HK-2 (cell line): ENCODE measurements around the gene EMX2.
A peak's percentile ranks its signal among the peaks of the same experiment; 100 is the strongest.
"Not testable (repeated sequence)": the region's sequence is repeated elsewhere in the genome, so short reads cannot be mapped to it uniquely, and the experiment has no call there.

Experiments used
- DNase-seq: peaks from one replicate; pipeline ENCODE4 v3.0.0-alpha.2; 2018; ENCODE audit not compliant: unreplicated experiment

EMX2 gene

DNA sequence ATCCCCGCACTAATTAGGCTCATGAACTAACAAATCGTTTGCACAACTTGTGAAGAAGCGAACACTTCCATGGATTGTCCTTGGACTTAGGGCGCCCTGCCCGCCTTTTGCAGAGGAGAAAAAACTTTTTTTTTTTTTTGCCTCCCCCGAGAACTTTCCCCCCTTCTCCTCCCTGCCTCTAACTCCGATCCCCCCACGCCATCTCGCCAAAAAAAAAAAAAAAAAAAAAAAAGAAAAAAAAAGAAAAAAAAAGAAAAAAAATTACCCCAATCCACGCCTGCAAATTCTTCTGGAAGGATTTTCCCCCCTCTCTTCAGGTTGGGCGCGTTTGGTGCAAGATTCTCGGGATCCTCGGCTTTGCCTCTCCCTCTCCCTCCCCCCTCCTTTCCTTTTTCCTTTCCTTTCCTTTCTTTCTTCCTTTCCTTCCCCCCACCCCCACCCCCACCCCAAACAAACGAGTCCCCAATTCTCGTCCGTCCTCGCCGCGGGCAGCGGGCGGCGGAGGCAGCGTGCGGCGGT is at the start of gene EMX2:
Gene EMX2, plus strand, starts transcription at position 41 of the 519 bp plus-strand sequence. CDS start 522 bp downstream, outside the sequence.
- no peak for DNase-seq

- DNase-seq = no peak
Measured at GRCh38 chr10:117496031-117496430, 46.5 kb upstream of the EMX2 start.

GRCh38 chr10:117496616-117497028 is 45.9 kb upstream of the EMX2 start:
- DNase-seq = peak; percentile 84

DNA sequence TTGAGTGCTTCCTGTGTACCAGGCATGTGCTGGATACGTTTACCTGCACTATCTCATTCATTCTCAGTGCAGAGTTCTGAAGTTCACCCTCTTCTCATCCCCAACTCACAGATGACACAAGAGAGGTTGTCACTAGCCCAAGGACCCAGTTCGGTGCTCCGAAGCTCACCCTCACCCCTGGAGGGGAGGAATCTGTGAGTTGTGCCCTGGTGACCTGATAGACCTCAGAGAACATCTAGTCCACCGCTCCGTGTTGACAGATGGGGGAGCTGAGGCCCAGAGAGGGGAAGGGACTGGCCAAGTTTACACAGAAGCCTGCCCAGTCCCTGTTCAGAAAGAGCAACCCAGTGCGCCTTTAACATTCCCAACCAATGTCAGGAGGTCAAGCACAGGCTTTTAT is 44.8 kb upstream of the EMX2 start:
- DNase-seq = no peak

GRCh38 chr10:117499248-117500105 is 43.1 kb upstream of the EMX2 start:
- no peak for DNase-seq

GRCh38 chr10:117500456-117500855 is 42.1 kb upstream of the EMX2 start:
- DNase-seq = no peak

GRCh38 chr10:117501460-117502035 is 41.0 kb upstream of the EMX2 start:
- no peak for DNase-seq

- DNase-seq = no peak
Measured at GRCh38 chr10:117502421-117503243, 39.9 kb upstream of the EMX2 start.

- no peak for DNase-seq
Measured at GRCh38 chr10:117503244-117504205, 39.0 kb upstream of the EMX2 start.

GRCh38 chr10:117504562-117504961 is 38.0 kb upstream of the EMX2 start:
- DNase-seq = no peak

DNA sequence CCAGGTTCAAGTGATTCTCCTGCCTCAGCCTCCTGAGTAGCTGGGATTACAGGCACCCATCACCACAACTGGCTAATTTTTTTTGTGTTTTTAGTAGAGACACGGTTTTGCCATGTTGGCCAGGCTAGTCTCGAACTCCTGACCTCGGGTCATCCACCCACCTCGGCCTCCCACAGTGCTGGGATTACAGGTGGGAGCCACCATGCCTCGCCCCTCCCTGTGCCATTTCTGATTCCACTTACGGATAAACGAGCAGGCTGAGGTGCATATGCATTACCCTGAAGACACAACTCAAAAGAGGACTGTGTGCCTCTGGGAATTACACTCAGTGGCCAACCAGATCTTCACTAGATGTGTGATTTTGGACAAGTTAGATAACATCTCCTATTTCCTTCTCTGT is 35.5 kb upstream of the EMX2 start:
- not testable (repeated sequence) for DNase-seq

DNA sequence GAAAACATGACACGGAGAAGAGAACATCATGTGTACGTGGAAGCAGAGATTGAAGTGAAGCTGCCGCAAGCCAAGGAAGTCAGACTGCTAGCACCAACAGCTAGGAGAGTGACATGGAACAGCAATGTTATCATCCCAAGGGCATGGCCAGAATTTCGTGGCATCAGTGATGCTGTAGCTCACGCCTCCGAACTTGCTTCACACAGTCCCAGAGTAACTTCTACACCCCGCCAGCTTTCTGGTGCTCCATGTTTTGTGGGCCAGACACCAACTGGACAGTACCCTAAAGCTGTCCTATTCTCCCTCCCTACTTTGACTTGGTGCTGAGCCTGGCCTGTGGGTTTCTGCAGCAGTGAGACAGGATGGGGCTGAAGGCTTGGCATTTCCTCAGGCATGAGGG is 33.0 kb upstream of the EMX2 start:
- DNase-seq = no peak

- no peak for DNase-seq
Measured at GRCh38 chr10:117511601-117512390, 30.8 kb upstream of the EMX2 start.

- DNase-seq = no peak
Measured at GRCh38 chr10:117514971-117515370, 27.6 kb upstream of the EMX2 start.

DNA sequence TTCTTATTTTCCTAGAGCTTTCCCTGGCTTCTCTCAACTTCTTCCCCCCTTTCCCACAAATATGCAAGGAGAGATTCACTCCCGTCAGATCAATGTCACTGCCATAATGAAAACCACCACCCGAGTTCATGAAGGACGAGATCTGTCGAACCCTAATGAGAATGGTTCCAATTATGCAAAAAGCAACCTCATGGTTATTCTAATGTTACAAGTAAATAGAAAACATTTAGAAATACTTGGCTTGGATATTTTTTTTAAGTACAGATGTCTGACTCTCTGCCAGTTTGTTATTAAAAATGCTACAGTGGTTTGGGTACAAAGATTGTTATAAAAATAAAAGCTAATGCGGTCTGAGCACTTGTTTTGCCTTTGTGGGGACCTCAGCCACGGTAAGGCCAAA is 25.9 kb upstream of the EMX2 start:
- DNase-seq = no peak

DNA sequence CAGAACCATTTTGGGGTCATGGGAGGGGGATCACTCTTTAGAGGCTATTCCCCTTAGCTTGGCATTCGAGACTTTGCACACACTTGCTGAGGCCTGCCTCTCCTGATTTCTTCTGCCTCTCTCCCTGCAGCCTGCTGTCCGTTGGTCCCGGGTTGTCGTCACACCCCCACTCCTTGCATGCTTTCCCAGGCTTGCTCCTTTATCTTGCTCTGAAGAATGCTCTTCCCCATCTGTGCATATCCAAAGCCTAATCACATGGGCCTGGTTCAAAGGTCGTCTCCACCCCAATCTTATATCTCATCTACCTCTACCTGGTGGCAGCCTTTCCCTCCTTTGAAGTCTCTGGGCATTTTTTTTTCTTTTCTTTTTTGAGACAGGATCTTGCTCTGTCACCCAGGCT is 24.3 kb upstream of the EMX2 start:
- DNase-seq = no peak

DNA sequence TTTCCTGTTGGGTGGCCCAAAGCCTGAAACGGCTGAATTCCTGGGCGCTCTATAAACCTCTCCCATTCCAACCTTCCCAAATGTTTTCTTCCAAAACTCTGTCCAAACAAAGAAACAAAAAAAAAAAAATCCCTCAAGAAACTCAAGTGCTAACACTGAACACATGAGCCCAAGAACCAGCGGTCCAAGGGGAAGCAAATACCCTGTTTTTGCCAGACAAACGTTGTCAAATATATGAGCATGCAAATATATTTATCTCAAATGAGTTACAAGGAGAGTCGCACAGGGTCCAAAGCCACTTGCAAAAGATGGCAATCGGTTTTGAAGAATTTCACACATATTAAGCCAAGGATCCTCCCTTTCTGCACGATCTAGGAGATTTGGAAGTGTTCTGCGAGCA is 23.3 kb upstream of the EMX2 start:
- no peak for DNase-seq

DNA sequence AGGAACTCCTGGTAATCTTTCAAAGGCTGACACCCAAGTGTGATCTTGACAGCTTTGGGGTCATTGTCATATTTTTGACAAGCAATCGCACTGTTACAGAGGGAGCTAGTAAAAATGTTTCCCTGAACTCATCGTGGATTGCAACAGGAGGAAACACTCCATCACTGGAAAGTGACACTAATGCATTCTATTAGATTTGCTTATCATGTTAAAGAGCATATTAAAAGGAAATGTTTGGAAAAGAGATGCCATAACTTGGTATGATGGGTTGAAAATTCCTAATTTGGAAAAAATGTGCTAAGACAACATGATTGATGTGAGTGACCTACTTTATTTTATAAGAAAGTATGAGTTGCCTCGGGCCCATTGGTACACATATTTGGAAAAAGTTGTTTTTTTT is 22.7 kb upstream of the EMX2 start:
- no peak for DNase-seq

- no peak for DNase-seq
Measured at GRCh38 chr10:117530791-117531190, 11.8 kb upstream of the EMX2 start.

- no peak for DNase-seq
Measured at GRCh38 chr10:117531371-117532002, 11.1 kb upstream of the EMX2 start.
